Measurements from ENCODE around the gene PACRG. TPM values are rescaled to one million over a fixed set of nuclear protein-coding genes. Genes with fewer than 3 reads are reported as not detected.

Gene PACRG
- total and polyA plus RNA-seq, 8 donors: 1.8 to 28.6 (median 3.2) TPM; not detected in 2

GRCh38 chr6:163318071-163318786 is 590.5 kb downstream of the PACRG start:
- Histone ChIP-seq H3K27ac (no peak overlapping the region), H3K4me1 (peaks cover 0 to 11% (median 7%) of the 10 kb centered on the region in 4 donors), H3K27me3 (no peaks in the 10 kb centered on the region), H3K36me3 (no peaks in the 10 kb centered on the region), H3K4me3 (no peak overlapping the region), H3K9me3 (no peaks in the 10 kb centered on the region)
- TF ChIP-seq, protein P1, sequence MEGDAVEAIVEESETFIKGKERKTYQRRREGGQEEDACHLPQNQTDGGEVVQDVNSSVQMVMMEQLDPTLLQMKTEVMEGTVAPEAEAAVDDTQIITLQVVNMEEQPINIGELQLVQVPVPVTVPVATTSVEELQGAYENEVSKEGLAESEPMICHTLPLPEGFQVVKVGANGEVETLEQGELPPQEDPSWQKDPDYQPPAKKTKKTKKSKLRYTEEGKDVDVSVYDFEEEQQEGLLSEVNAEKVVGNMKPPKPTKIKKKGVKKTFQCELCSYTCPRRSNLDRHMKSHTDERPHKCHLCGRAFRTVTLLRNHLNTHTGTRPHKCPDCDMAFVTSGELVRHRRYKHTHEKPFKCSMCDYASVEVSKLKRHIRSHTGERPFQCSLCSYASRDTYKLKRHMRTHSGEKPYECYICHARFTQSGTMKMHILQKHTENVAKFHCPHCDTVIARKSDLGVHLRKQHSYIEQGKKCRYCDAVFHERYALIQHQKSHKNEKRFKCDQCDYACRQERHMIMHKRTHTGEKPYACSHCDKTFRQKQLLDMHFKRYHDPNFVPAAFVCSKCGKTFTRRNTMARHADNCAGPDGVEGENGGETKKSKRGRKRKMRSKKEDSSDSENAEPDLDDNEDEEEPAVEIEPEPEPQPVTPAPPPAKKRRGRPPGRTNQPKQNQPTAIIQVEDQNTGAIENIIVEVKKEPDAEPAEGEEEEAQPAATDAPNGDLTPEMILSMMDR (IDR thresholded peaks at IDR 0.05): no peak
- no peak for TF ChIP-seq POLR2A (IDR thresholded peaks at IDR 0.05)
- no peak for TF ChIP-seq POLR2AphosphoS5 (IDR thresholded peaks at IDR 0.05)
- no peak for TF ChIP-seq EP300 (IDR thresholded peaks at IDR 0.05)
- intact Hi-C loops (cut with DNase I; ENCODE audit: low total_unique reads): no loop called here
- 61 to 82% (median 79%) methylated on average over 13 of the region's 13 CpGs for WGBS, 5 donors
- no peak for DNase-seq

- H3K9me3 ChIP-seq: no peaks in the 10 kb centered on the region
- no peaks in the 10 kb centered on the region for H3K27me3 ChIP-seq
- H3K27ac ChIP-seq: no peak overlapping the region
- no peak overlapping the region for H3K4me3 ChIP-seq
- H3K4me1 ChIP-seq: peaks cover 0 to 11% (median 7%) of the 10 kb centered on the region in 4 donors
- no peak for DNase-seq
- H3K36me3 ChIP-seq: no peaks in the 10 kb centered on the region
- no peak for TF ChIP-seq EP300 (IDR thresholded peaks at IDR 0.05)
- no peak for TF ChIP-seq POLR2A (IDR thresholded peaks at IDR 0.05)
- no peak for TF ChIP-seq POLR2AphosphoS5 (IDR thresholded peaks at IDR 0.05)
- TF ChIP-seq, protein P1 (IDR thresholded peaks at IDR 0.05): no peak
- 68 to 90% (median 88%) methylated on average over 10 of the region's 10 CpGs for WGBS, 5 donors
- intact Hi-C loops (cut with DNase I; ENCODE audit: low total_unique reads): no loop called here
These were observed 592.0 kb downstream of the PACRG start for GRCh38 chr6:163319609-163320366.

DNA sequence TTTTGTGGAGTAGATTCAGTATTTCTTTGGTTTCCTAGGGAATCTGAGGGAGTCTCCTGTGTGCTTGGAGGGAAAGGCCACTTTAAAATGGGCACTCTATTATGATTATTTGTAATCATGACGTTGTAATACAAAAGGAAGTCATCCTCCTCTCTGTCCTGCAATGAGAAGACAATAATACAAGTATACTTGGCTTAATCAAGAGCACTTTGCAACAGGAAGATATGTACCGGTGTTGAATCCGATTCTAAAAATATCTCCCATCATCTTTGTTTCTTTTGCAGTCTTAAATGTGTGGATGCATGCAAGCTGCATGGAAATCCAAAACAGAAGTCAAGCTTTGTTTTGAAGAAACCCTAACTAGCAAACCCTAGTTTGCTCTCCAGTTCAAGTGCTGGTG is 592.6 kb downstream of the PACRG start:
- no peak for DNase-seq
- H3K4me1 ChIP-seq: peaks cover 0 to 11% (median 7%) of the 10 kb centered on the region in 4 donors
- WGBS, 5 donors: 47 to 70% (median 66%) methylated on average over 3 of the region's 3 CpGs
- no peak overlapping the region for H3K27ac ChIP-seq
- no peaks in the 10 kb centered on the region for H3K36me3 ChIP-seq
- intact Hi-C loops (cut with DNase I; ENCODE audit: low total_unique reads): no loop called here
- TF ChIP-seq, protein P1 (IDR thresholded peaks at IDR 0.05): no peak
- no peak overlapping the region for H3K4me3 ChIP-seq
- no peaks in the 10 kb centered on the region for H3K27me3 ChIP-seq
- H3K9me3 ChIP-seq: no peaks in the 10 kb centered on the region

GRCh38 chr6:163320804-163321203 is 593.0 kb downstream of the PACRG start:
- no peak overlapping the region for H3K4me3 ChIP-seq
- DNase-seq: no peak
- H3K36me3 ChIP-seq: no peaks in the 10 kb centered on the region
- no peak overlapping the region for H3K27ac ChIP-seq
- no peaks in the 10 kb centered on the region for H3K27me3 ChIP-seq
- WGBS, 5 donors: 34 to 44% (median 40%) methylated on average over 2 of the region's 2 CpGs
- peaks cover 0 to 11% (median 7%) of the 10 kb centered on the region in 4 donors for H3K4me1 ChIP-seq
- TF ChIP-seq EP300 (IDR thresholded peaks at IDR 0.05) (no peak), POLR2A (IDR thresholded peaks at IDR 0.05) (no peak), POLR2AphosphoS5 (IDR thresholded peaks at IDR 0.05) (no peak)
- TF ChIP-seq, protein P1 (IDR thresholded peaks at IDR 0.05): no peak
- no peaks in the 10 kb centered on the region for H3K9me3 ChIP-seq
- intact Hi-C loops (cut with DNase I; ENCODE audit: low total_unique reads): no loop called here

All from stomach (tissue), 9 donors.